Esophagus muscularis mucosa (tissue), 4 donors: ENCODE results near the gene SEL1L3. TPM values are rescaled to one million over a fixed set of nuclear protein-coding genes. Genes with fewer than 3 reads are reported as not detected.

ENCODE experiments used
- DNase-seq: peaks from one replicate; pipeline ENCODE4 v3.0.0-alpha.2; 2017; ENCODE audit errors: extremely low spot score
- H3K27ac ChIP-seq, 4 donors: fragments of 200-600 bp; sonication (generic); replicated peaks in 1 of 4; 1 replicate in 3 of 4; 2 replicates in 1 of 4; pipeline ENCODE4 v1.5.1; 2016 to 2019; ENCODE audit warnings: mild to moderate bottlenecking in 1 of 4
- H3K27me3 ChIP-seq, 4 donors: fragments of 200-600 bp; sonication (generic); one replicate each; pipeline versions ENCODE4 v1.5.1 to v1.6.0; 2016 to 2019
- H3K36me3 ChIP-seq, 4 donors: fragments of 200-600 bp; sonication (generic); one replicate each; pipeline ENCODE4 v1.5.1; 2016 to 2019
- H3K4me1 ChIP-seq, 4 donors: fragments of 200-600 bp; sonication (generic); one replicate each; pipeline ENCODE4 v1.5.1; 2016 to 2019
- H3K4me3 ChIP-seq, 4 donors: fragments of 200-600 bp; sonication (generic); 1 replicate in 2 of 4; 2 replicates in 2 of 4; pipeline ENCODE4 v1.5.1; 2016 to 2019; ENCODE audit warnings: mild to moderate bottlenecking in 4 of 4, moderate library complexity in 1 of 4
- H3K9me3 ChIP-seq, 4 donors: fragments of 200-600 bp; sonication (generic); 1 replicate in 3 of 4; 2 replicates in 1 of 4; pipeline ENCODE4 v1.5.1; 2016 to 2019
- EP300 ChIP-seq: sonication (generic); formaldehyde crosslinking; IDR thresholded peaks from one replicate; pipeline ENCODE4 v1.6.1; 2017; ENCODE audit warnings: antibody characterized with exemption
- POLR2A ChIP-seq: fragments of 450-650 bp; IDR thresholded peaks from one replicate; pipeline ENCODE4 v1.6.1; 2017; ENCODE audit warnings: antibody characterized with exemption, moderate library complexity, mild to moderate bottlenecking, low read depth
- POLR2AphosphoS5 ChIP-seq, 2 donors: sonication (generic); formaldehyde crosslinking; IDR thresholded peaks; one replicate each; pipeline ENCODE4 v1.6.1; 2017; ENCODE audit warnings: antibody characterized with exemption in 2 of 2
- WGBS: methylation state at CpG from one replicate; pipeline ENCODE4 v1.1.5; 2018; 5-methylcytosine and 5-hydroxymethylcytosine counted together
- intact Hi-C: fragments of 100-400 bp; cut with DNase I; formaldehyde crosslinking; loops from one replicate; pipeline ENCODE4 v1.15.1; 2023
- total RNA-seq, 4 donors: library from RNA; depleted of rRNA; stranded (reverse); fragments of >200 nt; gene quantifications; one replicate each; pipeline versions ENCODE4 v1.1.0 to v1.2.1, GENCODE V29; 2016
- TF ChIP-seq, protein P1 (sequence below), 3 experiments: fragments of 200-600 bp in 2 of 3; fragments of 450-650 bp in 1 of 3; sonication (generic) in 2 of 3; IDR thresholded peaks; one replicate each; pipeline ENCODE4 v1.5.1; 2017 to 2019; ENCODE audit warnings: antibody characterized with exemption in 3 of 3, mild to moderate bottlenecking in 2 of 3, moderate library complexity in 1 of 3

The SEL1L3 gene
- total RNA-seq, 4 donors from 2014 or later: 3.3 to 11.7 (median 5.7) TPM

DNA sequence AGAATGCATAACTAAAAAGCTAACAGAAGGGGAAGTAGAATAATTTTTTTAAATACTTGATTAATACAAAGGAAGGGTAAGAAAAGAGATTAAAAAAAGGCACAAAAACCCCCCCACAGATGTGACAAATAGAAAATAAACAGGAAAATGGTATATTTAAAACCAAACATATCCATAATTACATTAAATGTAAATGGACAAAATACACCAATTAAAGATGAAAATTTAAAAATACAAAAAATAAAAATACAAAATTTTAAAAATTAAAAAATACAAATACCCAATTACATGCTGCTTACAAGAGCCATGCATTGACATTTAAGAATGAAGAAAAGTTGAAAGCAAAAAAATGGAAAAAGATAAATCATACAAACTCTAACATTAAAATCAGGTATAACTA is 86.0 kb downstream of the SEL1L3 start:
- intact Hi-C loops: no loop called here
- Histone ChIP-seq H3K27ac (no peak overlapping the region), H3K4me1 (no peaks in the 10 kb centered on the region), H3K36me3 (peaks cover 0 to 7% (median 0%) of the 10 kb centered on the region in 4 donors), H3K27me3 (no peaks in the 10 kb centered on the region), H3K9me3 (no peaks in the 10 kb centered on the region), H3K4me3 (no peak overlapping the region)
- DNase-seq: no peak
- no peak for TF ChIP-seq POLR2AphosphoS5 (IDR thresholded peaks at IDR 0.05)
- TF ChIP-seq, protein P1, sequence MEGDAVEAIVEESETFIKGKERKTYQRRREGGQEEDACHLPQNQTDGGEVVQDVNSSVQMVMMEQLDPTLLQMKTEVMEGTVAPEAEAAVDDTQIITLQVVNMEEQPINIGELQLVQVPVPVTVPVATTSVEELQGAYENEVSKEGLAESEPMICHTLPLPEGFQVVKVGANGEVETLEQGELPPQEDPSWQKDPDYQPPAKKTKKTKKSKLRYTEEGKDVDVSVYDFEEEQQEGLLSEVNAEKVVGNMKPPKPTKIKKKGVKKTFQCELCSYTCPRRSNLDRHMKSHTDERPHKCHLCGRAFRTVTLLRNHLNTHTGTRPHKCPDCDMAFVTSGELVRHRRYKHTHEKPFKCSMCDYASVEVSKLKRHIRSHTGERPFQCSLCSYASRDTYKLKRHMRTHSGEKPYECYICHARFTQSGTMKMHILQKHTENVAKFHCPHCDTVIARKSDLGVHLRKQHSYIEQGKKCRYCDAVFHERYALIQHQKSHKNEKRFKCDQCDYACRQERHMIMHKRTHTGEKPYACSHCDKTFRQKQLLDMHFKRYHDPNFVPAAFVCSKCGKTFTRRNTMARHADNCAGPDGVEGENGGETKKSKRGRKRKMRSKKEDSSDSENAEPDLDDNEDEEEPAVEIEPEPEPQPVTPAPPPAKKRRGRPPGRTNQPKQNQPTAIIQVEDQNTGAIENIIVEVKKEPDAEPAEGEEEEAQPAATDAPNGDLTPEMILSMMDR (IDR thresholded peaks at IDR 0.05): no peak
- no peak for TF ChIP-seq POLR2A
- no peak for TF ChIP-seq EP300

DNA sequence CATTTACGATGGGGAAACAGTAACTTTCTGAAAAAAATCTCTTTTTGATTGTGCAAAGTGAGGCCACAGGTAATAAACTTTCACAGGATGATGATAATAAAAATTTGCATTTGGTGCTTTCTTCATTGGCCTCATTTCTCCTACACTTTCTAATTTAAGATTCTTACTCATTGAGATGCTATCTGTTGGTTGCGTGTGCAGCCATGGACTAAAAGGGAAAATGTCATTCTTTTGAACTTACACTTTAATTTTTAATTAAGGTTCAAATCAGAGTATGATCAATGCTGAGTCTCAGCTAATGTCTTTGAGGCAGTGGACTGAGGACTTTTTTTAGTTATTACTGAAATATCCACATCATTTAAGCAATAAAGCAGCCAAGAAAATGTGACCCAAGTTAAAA is 87.6 kb downstream of the SEL1L3 start:
- 87% methylated on average over 2 of the region's 2 CpGs for WGBS
- intact Hi-C loops: no loop called here
- DNase-seq: no peak
- no peak overlapping the region for H3K4me3 ChIP-seq
- peaks cover 0 to 3% (median 0%) of the 10 kb centered on the region in 4 donors for H3K36me3 ChIP-seq
- no peak overlapping the region for H3K27ac ChIP-seq
- H3K4me1 ChIP-seq: no peaks in the 10 kb centered on the region
- TF ChIP-seq POLR2AphosphoS5 (IDR thresholded peaks at IDR 0.05): no peak
- no peaks in the 10 kb centered on the region for H3K27me3 ChIP-seq
- H3K9me3 ChIP-seq: no peaks in the 10 kb centered on the region

DNA sequence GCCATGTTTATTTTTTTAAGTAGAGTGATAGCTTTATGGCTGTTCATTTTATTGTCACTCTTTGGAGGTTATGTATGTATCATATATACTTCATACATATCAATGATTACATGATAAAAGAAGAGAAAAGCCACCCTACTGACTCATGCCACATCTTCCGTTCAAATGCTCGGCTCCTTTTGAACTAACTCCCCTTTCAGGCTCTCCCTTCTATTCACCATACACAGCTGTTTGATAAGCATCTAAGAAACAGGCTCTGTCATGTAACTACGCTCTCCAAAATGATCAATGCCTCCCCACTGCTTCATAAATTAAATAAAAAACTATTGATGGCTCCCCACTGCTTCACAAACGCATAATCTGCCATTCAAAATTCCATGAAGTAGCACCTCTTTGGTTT is 89.4 kb downstream of the SEL1L3 start:
- no peak for DNase-seq
- 92% methylated on average over 4 of the region's 4 CpGs for WGBS
- no peak overlapping the region for H3K27ac ChIP-seq
- H3K4me1 ChIP-seq: no peaks in the 10 kb centered on the region
- H3K9me3 ChIP-seq: no peaks in the 10 kb centered on the region
- TF ChIP-seq POLR2AphosphoS5 (IDR thresholded peaks at IDR 0.05): no peak
- TF ChIP-seq, protein P1 (IDR thresholded peaks at IDR 0.05): no peak
- no peak for TF ChIP-seq POLR2A
- TF ChIP-seq EP300: no peak
- intact Hi-C loops: no loop called here
- no peaks in the 10 kb centered on the region for H3K27me3 ChIP-seq
- no peak overlapping the region for H3K4me3 ChIP-seq
- peaks cover 0 to 3% (median 0%) of the 10 kb centered on the region in 4 donors for H3K36me3 ChIP-seq

DNA sequence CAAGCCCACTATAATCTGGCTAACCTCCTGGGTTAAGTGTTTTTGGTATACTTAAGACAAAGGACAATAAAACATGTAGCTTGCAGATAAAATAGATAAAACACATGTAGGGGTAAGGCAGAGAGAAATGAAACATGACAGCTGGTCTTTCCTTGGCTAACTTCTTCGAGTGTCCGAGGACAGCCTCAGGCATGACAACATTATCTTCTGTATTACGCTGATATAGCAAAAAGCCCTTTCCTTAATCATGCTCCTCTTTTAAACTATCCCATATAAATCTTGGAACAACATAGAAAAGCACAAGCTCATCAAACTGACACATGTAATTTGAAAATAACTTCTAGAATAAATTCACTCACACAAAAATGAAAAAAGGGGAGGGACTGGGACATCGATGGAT is 91.1 kb downstream of the SEL1L3 start:
- Histone ChIP-seq H3K27ac (no peak overlapping the region), H3K27me3 (no peaks in the 10 kb centered on the region), H3K36me3 (peaks cover 0 to 5% (median 1%) of the 10 kb centered on the region in 4 donors), H3K4me1 (no peaks in the 10 kb centered on the region), H3K9me3 (no peaks in the 10 kb centered on the region), H3K4me3 (no peak overlapping the region)
- 69% methylated on average over 4 of the region's 4 CpGs for WGBS
- TF ChIP-seq, protein P1 (IDR thresholded peaks at IDR 0.05): no peak
- no peak for TF ChIP-seq EP300
- TF ChIP-seq POLR2A: no peak
- no peak for TF ChIP-seq POLR2AphosphoS5 (IDR thresholded peaks at IDR 0.05)
- DNase-seq: no peak
- intact Hi-C loops: no loop called here

DNA sequence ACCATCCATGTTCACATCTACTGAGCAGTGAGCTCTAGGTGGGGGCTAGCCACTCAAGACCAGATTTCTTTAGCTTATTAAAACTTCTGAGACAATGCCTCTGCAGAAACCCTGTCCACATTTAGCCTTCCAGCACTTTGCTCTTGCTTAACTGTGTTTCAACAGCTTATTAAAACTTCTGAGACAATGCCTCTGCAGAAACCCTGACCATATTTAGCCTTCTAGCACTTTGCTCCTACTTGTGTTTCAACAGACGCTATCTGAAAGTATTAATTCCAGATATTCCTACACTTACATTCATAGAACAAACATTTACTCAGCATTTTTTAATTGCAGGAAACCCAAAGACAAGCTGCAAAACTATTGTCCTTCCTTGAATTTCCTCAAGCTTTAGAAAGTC is 91.9 kb downstream of the SEL1L3 start:
- no peaks in the 10 kb centered on the region for H3K9me3 ChIP-seq
- WGBS: 69% methylated on average over 1 of the region's 1 CpG
- intact Hi-C loops: no loop called here
- TF ChIP-seq, protein P1 (IDR thresholded peaks at IDR 0.05): no peak
- TF ChIP-seq POLR2A (no peak), POLR2AphosphoS5 (IDR thresholded peaks at IDR 0.05) (no peak), EP300 (no peak)
- H3K4me1 ChIP-seq: no peaks in the 10 kb centered on the region
- DNase-seq: no peak
- H3K27me3 ChIP-seq: no peaks in the 10 kb centered on the region
- peaks cover 0 to 7% (median 0%) of the 10 kb centered on the region in 4 donors for H3K36me3 ChIP-seq
- no peak overlapping the region for H3K4me3 ChIP-seq
- H3K27ac ChIP-seq: no peak overlapping the region
